GM12891 (cell line): ENCODE measurements around the gene PRLR.

Experiments
- POLR2A ChIP-seq: IDR thresholded peaks from 2 replicates; pipeline ENCODE4 v1.6.1; 2011; ENCODE audit warnings: low read depth, low read length, control low read depth
- POLR2AphosphoS5 ChIP-seq: IDR thresholded peaks from 2 replicates; pipeline ENCODE4 v1.6.1; 2011; ENCODE audit warnings: low read depth, low read length, control low read depth
- TAF1 ChIP-seq: IDR thresholded peaks from 2 replicates; pipeline ENCODE4 v1.6.1; 2011; ENCODE audit warnings: low read depth, low read length, control low read depth

GRCh38 chr5:35050541-35051126 is 179.7 kb downstream of the PRLR start:
- no peak for TF ChIP-seq POLR2A
- no peak for TF ChIP-seq POLR2AphosphoS5
- no peak for TF ChIP-seq TAF1
